ENCODE results near the gene SLC16A13.
"Not testable (repeated sequence)": the region's sequence is repeated elsewhere in the genome, so short reads cannot be mapped to it uniquely, and the experiment has no call there.

Gene SLC16A13

DNA sequence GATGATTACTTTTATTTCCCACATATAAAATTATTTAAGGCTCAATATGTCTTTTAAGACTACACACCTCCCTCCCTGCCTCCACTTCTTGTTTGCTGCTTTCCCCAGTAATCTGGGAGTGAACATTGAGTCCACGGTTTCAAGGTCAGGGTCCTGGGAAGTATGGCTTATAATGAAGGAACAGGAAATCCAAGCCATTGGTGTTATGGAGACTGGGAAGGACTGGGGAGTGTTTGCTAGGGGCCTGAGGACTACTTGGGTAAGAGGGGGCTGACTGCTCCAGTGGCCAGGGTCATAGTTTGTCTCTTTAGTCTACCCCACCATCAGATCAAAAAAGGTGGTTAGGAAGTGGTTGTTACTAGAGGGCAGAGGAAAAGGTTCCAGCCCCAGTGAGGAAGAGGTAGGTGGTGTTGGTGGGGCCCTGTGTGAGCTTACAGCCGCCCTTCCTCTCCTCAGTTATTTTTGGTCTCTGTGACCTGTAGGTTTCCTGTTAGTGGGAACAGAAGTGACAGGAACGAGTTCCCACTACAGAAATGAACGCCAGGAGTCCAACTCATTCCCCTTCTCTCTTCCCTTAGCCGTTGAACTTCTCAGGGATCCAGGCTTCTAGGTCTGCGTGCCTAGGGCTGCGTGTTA, 742 bp upstream of the SLC16A13 start:
- DNase-seq: no peak

DNA sequence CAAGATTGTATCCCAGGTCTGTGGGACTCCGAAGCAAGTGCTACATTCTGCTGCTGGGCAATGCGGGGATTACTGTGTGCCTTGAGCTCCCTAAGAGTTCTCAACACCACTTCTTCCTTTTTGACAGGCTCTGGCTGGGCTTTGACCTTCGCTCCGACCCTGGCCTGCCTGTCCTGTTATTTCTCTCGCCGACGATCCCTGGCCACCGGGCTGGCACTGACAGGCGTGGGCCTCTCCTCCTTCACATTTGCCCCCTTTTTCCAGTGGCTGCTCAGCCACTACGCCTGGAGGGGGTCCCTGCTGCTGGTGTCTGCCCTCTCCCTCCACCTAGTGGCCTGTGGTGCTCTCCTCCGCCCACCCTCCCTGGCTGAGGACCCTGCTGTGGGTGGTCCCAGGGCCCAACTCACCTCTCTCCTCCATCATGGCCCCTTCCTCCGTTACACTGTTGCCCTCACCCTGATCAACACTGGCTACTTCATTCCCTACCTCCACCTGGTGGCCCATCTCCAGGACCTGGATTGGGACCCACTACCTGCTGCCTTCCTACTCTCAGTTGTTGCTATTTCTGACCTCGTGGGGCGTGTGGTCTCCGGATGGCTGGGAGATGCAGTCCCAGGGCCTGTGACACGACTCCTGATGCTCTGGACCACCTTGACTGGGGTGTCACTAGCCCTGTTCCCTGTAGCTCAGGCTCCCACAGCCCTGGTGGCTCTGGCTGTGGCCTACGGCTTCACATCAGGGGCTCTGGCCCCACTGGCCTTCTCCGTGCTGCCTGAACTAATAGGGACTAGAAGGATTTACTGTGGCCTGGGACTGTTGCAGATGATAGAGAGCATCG, 2.4 kb downstream of the SLC16A13 start:
- DNase-seq: no peak

DNA sequence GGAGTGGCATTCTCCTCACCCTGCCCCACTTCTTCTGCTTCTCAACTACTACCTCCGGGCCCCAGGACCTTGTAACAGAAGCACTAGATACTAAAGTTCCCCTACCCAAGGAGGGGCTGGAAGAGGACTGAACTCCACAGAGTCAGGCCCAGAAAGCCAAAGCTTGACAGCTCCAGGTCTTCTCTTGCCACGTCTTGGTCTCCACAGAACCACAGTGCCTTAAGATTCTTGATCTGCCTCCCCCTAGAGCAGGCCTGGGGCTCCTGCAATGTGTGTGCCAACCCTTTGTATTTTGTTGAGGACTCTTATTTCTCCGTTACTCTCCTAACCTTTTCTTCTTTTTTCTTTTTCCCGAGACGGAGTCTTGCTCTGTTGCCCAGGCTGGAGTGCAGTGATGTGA, 4.0 kb downstream of the SLC16A13 start:
- no peak for DNase-seq

DNA sequence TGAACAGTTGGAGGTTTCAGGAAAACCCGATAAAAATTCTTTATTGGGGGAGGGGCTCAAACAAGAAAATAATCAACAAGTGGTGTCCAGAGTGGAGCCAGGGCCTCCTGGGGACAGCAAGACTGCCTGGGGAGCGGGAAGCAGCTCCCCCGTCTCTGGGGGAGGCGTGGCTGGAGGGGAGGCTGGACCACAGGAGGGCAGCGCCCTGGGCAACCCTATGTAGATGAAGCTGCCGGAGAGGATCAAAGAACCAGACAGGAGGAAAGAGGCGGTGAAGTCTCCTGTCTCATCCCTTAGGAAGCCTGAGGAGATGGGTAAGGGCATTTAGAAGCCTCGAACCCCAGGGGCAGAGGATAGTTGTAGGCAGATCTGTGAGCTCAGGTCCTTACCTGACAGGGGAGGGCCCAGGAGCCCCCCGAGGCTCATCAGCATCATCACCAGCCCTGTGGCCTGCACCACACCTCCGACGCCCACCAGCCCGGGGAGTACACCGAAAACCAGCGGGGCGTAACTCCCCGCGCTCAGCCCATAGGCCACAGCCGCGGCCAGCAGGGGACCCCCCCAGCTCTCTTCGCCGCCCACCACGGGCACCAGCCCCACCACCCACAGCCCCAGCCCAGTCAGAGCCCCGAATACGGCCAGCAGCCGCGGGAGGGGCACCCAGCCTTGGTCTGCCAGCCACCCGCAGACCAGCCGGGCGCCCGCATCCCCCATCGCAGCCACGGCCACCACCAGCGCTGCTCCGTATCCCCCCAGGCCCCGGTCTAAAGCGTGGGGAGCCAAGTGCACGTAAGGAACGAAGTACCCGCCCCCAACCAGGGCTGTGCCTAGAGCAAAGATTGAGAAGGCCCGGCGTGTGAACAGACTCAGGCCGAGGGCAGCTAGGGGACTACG, 6.0 kb downstream of the SLC16A13 start:
- DNase-seq: no peak

DNA sequence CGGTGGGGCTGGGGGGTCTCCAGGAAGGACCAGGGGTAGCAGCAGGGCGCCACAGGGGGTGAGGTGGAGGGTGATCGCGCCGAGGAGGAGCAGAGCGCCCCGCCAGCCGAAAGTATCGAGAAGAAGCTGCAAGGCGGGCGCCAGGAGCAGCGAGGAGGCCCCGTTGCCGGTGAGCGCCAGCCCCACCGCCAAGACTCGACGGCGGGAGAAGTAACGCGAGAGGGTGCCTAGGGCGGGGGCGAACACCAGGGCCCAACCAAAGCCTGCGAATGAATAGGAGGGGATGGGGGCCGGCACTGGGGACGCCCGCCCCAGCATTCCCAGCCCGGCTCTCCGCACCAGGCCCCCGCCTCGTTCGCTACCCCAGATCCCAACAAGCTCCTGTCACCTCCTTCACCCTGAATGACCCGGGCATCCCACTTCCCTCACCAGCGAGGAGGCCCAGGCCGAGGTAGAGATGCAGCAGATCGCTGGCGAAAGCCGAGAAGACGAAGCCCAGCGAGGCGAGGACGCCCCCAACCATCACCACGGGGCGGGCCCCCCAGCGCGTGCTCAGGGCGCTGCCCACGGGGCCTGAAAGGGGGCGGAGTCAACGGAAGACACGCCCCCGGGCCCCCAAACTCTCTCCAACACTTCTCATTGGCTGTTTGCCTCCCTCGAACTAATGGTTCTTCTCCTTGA, 6.8 kb downstream of the SLC16A13 start:
- DNase-seq: no peak

DNA sequence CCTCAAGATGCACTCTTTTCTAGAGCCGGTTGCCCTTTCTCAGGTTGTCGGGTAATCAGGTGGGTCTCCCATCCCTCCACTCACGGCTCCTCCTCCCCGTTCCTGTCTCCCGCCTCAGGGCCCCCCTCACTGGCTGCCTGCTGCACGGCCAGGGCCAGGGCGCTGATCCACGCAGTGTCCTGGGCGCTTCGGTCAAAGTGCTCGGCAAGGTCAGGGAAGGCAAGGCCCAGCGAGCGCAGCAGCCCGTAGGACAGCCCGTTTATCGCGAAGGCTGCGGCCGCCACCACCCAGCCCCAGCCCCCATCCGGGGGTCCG, 7.3 kb downstream of the SLC16A13 start:
- no peak for DNase-seq

DNA sequence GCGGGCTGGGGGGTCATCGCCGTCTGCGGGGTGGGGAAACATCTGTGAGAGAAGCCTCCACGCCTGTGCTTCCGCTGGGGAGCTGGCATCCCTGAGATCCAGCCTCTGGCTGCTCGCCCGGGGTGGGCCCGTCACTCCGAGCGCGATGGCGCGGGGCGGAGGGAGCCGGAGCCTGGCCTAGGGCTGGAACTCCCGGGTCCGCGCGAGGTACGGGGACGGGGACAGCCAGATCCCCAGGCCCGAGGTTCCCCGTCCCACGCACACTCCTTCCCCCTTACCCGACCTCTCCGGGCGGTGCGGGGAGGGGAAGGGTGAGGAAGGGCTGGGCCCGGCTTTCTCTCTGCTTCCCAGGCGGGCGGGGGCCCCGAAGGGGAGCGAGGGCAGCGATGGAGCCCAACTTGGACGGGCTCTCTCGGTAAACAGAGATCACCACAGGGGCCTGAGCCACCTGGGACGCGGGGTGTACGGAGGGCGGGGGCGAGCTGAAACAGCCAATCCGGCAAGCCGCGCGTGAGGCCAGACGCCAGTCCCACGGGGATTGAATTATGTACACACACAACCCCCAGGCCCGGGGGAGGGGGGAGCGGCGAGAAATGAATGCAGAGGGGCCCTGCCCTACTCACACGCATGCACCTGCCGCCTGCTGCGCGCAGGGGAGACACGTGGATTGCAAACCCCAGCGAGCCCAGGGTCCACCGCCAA, 7.8 kb downstream of the SLC16A13 start, which contains the start of gene SLC16A11:
TSS of gene SLC16A11 (minus strand) at position 596 of the 702 bp plus-strand sequence. CDS start at position 17, 579 bp downstream.
- DNase-seq: peak; percentile 36

DNA sequence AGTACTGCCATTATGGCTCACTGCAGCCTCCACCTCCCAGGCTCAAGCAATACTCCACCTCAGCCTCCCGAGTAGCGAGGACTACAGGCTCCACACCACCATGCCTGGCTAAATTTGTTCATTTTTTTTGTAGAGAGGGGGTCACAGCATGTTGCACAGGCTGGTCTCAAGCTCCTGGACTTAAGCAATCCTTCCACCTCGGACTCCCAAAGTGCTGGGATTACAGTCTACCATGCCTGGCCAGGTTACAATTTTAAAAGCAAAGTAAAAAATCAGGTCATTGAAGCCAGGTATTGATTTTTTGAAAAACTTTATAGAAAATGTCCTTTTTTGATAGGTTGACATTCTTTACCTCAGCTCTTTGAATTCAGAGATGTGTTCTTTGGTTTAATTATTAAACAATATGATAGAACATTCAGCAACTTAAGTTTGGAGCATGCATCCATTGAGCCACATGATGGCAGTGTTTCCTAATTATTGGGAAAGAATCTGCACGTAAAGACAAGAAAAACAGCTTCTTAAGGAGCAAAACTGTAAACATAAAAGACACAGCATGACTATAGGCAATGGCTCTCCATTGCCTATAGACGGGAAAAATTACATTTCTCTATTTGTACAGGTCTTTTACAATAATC, 9.8 kb downstream of the SLC16A13 start:
- DNase-seq: peak; percentile 85

DNA sequence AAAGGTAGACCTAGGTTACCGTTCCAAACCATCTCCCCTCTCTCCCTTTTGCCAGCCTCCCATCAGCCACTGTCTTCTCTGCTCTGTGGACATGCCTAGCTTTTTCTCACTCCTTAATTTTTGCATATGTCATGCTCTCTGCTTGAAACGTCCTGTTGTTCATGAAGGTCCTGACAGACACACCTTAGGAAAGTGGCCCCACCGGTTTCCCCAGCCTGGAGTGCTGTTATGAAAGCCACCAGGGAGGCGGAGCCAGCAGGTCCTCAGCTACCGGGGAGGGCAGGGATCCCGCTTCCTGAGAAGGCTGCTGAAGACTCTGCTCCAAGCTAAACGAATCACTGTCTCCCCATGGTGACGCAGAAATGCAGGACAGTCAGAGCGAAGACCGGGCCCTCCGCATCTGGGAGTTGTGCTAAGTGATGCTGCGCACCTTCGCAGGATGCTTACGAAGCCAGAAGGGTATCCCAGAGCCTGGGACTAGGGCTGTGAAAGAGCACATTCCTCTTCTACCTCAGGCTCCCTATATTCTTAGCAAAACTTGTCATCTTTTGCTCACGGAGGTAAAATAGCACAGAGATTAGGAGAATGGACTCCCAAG, 10.4 kb downstream of the SLC16A13 start:
- peak; percentile 85 for DNase-seq

DNA sequence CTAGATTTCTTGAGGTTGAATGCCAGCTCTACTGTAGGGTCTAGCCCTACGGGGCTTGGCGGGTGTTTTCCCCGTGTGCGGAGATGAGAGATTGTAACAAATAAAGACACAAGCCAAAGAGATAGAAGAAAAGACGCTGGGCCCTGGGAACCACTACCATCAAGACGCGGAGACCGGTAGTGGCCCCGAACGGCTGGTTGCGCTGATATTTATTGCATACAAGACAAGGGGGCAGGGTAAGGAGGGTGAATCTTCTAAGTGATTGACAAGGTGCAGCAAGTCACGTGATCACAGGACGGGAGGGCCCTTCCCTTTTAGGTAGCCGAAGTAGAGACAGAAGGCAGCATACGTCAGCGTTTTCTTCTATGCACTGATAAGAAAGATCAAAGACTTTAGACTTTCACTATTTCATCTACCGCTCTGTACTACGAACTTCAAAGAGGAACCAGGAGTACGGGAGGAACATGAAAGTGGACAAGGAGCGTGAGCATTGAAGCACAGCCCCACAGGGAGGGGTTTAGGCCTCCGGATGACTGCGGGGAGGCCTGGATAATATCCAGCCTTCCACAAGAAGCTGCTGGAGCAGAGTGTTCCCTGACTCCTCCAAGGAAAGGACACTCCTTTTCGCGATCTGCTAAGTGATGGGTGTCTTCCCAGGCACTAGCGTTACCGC, 11.0 kb downstream of the SLC16A13 start:
- not testable (repeated sequence) for DNase-seq

DNA sequence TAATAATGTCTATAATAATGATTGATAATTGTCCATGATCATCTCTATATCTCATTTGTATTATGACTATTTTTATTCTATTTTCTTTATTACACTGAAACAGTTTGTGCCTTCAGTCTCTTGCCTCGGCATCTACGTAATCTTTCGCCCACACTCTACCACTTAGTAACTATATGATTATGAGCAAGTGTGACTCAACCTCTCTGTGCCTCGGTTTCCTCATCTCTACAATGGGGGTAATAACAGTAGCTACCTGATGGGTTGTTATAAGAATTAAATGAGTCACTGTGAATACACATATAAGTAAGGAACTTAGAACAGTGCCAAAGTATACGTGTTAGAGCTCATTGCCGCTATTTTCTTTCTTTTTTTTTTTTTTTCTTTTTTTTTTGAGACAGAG, 11.8 kb downstream of the SLC16A13 start:
- no peak for DNase-seq

DNA sequence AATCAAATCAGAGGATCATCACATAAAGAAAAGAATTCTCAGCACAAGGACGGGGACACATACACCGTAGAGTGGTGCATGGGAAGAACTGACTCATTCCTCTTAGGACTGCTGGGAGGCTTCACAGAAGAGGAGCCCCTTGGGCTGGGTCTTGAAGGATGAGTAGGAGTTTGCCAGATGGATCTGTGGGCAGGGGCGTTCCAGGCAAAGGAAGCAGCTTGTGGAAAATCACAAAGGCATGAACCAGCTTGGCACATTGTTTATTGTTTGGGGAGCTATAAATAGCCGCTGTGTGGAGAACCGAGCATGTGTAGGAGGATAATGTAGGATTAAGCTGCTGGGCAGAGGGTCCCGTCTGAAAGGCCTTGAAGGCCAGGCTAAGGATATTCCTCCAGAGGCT, 13.2 kb downstream of the SLC16A13 start:
- no peak for DNase-seq

DNA sequence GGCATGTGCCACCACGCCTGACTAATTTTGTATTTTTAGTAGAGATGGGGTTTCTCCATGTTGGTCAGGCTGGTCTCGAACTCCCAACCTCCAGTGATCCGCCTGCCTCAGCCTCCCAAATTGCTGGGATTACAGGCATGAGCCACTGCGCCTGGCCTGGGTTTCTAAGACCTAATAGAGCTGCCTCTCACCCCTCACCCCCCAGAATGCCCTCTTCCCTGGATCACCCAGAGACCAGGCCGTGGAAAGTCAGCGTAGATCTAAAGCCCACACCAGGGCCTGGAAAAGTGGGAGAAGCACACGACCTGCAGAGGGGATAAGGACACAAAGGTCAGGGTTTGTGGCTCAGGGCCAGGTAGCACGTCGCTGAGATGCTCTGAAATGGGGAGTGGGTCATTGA, 14.8 kb downstream of the SLC16A13 start:
- not testable (repeated sequence) for DNase-seq

DNA sequence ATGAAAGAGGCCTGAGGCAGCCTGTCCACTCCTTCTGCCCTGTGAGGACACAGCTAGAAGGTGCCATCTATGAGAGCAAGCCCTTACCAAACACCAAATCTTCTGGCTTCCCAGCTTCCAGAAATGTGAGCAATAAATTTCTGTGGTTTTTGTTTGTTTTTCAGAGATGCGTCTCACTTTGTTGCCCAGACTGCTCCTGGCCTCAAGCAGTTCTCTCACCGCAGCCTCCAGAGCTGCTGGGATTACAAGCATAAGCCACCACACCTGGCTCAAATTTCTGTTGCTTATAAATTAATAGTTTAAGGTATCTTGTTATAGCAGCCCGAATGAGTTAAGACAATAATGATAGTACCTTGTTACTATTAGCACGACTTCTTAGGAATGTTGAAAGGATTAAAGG, 20.6 kb downstream of the SLC16A13 start:
- no peak for DNase-seq

DNA sequence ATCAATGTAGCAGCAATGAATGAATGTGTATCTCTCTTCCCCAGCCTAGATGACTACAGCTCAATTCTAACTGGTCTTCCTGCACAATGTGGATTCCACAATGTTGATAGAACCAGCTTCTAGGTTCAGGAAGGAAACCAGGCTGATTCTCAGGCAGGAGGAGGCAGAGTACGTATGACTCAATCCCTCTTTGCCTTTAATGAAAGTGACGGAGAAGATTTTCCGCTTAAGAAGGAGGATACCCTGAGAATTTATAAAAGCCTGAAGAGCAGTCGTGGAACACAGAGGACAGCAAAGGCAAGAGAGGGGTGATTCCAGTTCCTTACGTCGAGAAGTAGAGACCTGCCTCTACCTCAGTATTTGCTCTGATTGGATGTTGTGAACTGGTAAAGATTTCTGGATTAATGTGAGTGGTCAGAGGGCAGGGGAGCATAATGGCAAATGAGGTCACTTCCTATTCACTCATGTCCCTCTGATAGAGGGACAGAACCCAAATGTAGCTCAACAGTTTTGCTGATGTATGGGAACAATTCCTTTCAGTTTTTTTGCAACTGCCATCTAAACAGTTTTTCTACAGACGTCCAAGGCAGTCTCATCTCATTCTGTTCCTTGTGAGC, 23.1 kb downstream of the SLC16A13 start:
- no peak for DNase-seq

DNA sequence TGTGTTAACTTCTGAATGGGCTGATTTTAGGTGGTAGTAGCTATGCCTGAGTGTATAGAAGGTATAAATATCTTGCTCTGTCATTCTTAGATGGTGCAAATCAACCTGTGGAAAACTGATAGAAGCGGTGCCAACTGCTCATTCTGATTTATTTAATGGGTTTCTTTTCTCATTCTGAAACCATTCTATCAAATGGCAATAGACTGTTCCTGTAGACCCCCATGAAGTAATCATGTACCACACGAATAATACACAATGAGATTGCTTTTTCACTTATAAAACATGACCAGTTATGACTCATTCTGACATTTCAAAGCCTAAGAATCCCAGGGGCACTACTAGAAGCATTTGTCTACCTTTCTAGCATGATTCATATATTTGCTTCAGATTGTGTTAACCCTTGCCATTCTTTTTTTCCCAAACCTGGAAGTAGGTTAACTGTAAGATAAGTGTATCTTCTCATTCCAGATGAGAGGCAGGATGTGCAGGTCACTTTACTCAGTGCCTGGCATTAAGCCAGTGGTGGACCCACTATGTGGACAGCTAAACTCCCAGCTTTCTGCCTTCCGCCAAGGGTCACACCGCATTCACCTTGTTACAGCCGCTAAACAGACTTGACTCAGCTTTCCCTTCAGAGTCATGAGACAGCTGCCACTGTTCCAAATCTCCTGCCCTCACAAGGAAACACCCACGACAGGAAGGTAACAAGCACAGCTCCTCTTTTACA, 24.5 kb downstream of the SLC16A13 start:
- DNase-seq: no peak

DNA sequence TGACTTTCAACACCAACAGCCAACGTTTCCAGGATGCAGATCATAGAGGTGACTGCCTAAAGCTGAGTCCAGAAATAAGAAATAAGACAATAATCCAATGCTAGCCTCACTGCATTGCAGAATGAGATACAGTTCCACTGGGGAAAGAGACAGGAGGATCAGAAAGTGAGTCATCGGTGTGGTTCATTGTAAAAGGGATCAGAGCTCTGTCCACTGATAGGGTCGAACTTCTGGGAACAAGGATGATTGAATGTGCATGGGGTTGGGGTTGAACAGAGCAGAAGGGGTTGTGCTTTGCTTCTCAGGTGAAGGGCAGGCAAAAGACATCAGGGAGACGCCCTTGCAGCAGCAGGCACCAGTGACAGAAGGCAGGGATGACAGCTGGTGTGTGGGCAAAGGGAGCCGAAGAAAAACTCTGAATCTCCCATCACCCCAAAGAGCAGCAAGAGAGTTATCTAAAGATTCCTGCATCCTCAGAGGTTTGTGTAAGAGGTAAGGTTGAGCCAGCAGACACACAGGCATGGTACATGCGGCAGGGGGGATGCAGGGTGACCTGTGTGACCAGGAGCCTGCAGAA, 27.8 kb downstream of the SLC16A13 start:
- DNase-seq: no peak

DNA sequence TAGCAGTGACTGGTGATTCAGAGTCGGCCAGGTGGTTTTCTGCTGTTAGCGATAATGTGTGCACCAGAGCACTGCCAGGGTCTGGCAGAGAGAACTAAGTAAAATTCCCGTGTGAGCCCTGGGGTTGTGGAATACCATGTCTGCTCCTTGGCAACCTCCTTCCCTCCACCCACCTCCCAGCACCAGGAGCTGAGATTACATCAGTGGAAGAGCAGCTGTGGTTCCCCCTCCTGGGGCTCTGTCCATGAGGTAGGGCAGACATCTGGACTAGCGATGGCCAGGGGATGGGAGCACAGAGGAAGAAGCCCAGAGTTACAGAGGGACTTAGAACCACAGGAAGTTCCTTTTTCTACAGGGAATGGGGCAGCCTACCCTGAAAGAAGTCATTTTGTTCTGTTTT, 28.4 kb downstream of the SLC16A13 start:
- DNase-seq: no peak

DNA sequence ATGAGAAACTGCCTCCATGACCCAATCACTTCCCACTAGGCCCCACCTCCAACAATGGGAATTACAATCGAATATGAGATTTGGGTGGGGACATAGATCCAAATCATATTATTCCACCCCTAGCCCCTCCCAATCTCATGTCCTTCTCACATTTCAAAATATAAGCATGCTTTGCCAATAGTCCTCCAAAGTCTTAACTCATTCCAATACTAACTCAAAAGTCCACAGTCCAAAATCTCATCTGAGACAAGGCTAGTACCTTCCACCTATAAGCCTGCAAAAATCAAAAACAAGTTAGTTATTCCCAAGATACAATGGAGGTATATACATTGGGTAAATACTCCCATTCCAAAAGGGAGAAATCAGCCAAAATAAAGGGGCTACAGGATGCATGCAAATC, 31.4 kb downstream of the SLC16A13 start:
- no peak for DNase-seq

All from NCI-H748 treated with DMSO at 0.1 percent for 48 hours (cell line).